ENCODE data around the gene GFY.
A peak's percentile ranks its signal among the peaks of the same experiment; 100 is the strongest.
"Not testable (repeated sequence)": the region's sequence is repeated elsewhere in the genome, so short reads cannot be mapped to it uniquely, and the experiment has no call there.

The GFY gene

GRCh38 chr19:49443366-49444099, 18.3 kb downstream of the GFY start:
- TF ChIP-seq EZH2phosphoT487 (conservative IDR thresholded peaks at IDR 0.05; ENCODE audit: low read length): no peak
- TF ChIP-seq CTCF (IDR thresholded peaks at IDR 0.05; ENCODE audit: insufficient read depth, low read length, poor library complexity, severe bottlenecking): peak; percentile 90
- peak overlapping the region; percentile 77 for H3K9ac ChIP-seq (ENCODE audit: low read length)
- peak overlapping the region; percentile 99 for H2AFZ ChIP-seq (ENCODE audit: low read depth, low read length, severe bottlenecking)
- no peaks in the 10 kb centered on the region for H4K20me1 ChIP-seq (ENCODE audit: low read depth, low read length)
- H3K9me3 ChIP-seq (ENCODE audit: insufficient read depth, low read length): no peaks in the 10 kb centered on the region
- no peaks in the 10 kb centered on the region for H3K36me3 ChIP-seq (ENCODE audit: low read length)
- no peaks in the 10 kb centered on the region for H3K27me3 ChIP-seq (ENCODE audit: low read length)
- H3K9me2 ChIP-seq (replicated peaks; ENCODE audit: insufficient read depth, low read length): no peaks in the 10 kb centered on the region
- peak overlapping the region; percentile 52 for H3K27ac ChIP-seq (ENCODE audit: low read depth, low read length)
- peak overlapping the region; percentile 74 for H3K4me3 ChIP-seq (ENCODE audit: insufficient read depth, low read length, poor library complexity, severe bottlenecking)
- peak overlapping the region; percentile 81 for H3K4me2 ChIP-seq (ENCODE audit: low read depth, low read length, poor library complexity, severe bottlenecking)
- H3K79me2 ChIP-seq (ENCODE audit: insufficient read depth, low read length): no peaks in the 10 kb centered on the region
- H3F3A ChIP-seq (ENCODE audit: insufficient read depth): 0 out of 2 replicates have a peak, but pooled peaks cover 5% of the 10 kb centered on the region

GRCh38 chr19:49444100-49444700, 19.0 kb downstream of the GFY start:
- H3F3A ChIP-seq (ENCODE audit: insufficient read depth); H3K4me3 ChIP-seq (ENCODE audit: insufficient read depth, low read length, poor library complexity, severe bottlenecking); H3K9me3 ChIP-seq (ENCODE audit: insufficient read depth, low read length); H3K36me3 ChIP-seq (ENCODE audit: low read length); H3K9ac ChIP-seq (ENCODE audit: low read length); H3K27ac ChIP-seq (ENCODE audit: low read depth, low read length); H4K20me1 ChIP-seq (ENCODE audit: low read depth, low read length); H3K79me2 ChIP-seq (ENCODE audit: insufficient read depth, low read length); H2AFZ ChIP-seq (ENCODE audit: low read depth, low read length, severe bottlenecking); H3K27me3 ChIP-seq (ENCODE audit: low read length); H3K9me2 ChIP-seq (replicated peaks; ENCODE audit: insufficient read depth, low read length): not testable (repeated sequence)
- peak overlapping the region; percentile 33 for H3K4me2 ChIP-seq (ENCODE audit: low read depth, low read length, poor library complexity, severe bottlenecking)

GRCh38 chr19:49445997-49446396, 20.8 kb downstream of the GFY start:
- Histone ChIP-seq H3K79me2 (ENCODE audit: insufficient read depth, low read length) (peaks cover 11% of the 10 kb centered on the region), H3K4me2 (ENCODE audit: low read depth, low read length, poor library complexity, severe bottlenecking) (no peak overlapping the region), H3K27me3 (ENCODE audit: low read length) (no peaks in the 10 kb centered on the region), H3K9ac (ENCODE audit: low read length) (no peak overlapping the region), H3K36me3 (ENCODE audit: low read length) (no peaks in the 10 kb centered on the region), H3K9me3 (ENCODE audit: insufficient read depth, low read length) (no peaks in the 10 kb centered on the region), H3K4me3 (ENCODE audit: insufficient read depth, low read length, poor library complexity, severe bottlenecking) (no peak overlapping the region), H4K20me1 (ENCODE audit: low read depth, low read length) (no peaks in the 10 kb centered on the region), H3K27ac (ENCODE audit: low read depth, low read length) (no peak overlapping the region), H3K9me2 (replicated peaks; ENCODE audit: insufficient read depth, low read length) (no peaks in the 10 kb centered on the region), H3F3A (ENCODE audit: insufficient read depth) (0 out of 2 replicates have a peak, but pooled peaks cover 5% of the 10 kb centered on the region), H2AFZ (ENCODE audit: low read depth, low read length, severe bottlenecking) (no peak overlapping the region)
- TF ChIP-seq EZH2phosphoT487 (conservative IDR thresholded peaks at IDR 0.05; ENCODE audit: low read length) (no peak), CTCF (IDR thresholded peaks at IDR 0.05; ENCODE audit: insufficient read depth, low read length, poor library complexity, severe bottlenecking) (no peak)

Data from SU-DHL-6 (cell line).